GM19193 (cell line): ENCODE measurements around the gene FOXA3.

Experiments
- POLR2A ChIP-seq: IDR thresholded peaks from 4 replicates; pipeline ENCODE4 v1.6.1; 2011; ENCODE audit not compliant: insufficient read depth, insufficient read length; ENCODE audit errors: extremely low read depth

Gene FOXA3

GRCh38 chr19:45862271-45862563, 1.9 kb upstream of the FOXA3 start:
- no peak for TF ChIP-seq POLR2A

- peak; percentile 82 for TF ChIP-seq POLR2A
These were observed 1.4 kb upstream of the FOXA3 start, which contains the start of gene SYMPK for GRCh38 chr19:45862564-45863334. Gene SYMPK (minus strand): TSS chr19:45863147. CDS start chr19:45854495, 8,652 bp downstream.

GRCh38 chr19:45863335-45863839, 739 bp upstream of the FOXA3 start:
- no peak for TF ChIP-seq POLR2A

GRCh38 chr19:45864629-45865082, 530 bp downstream of the FOXA3 start:
- TF ChIP-seq POLR2A = no peak

GRCh38 chr19:45865269-45865948, 1.3 kb downstream of the FOXA3 start:
- TF ChIP-seq POLR2A = no peak

GRCh38 chr19:45866400-45867176, 2.5 kb downstream of the FOXA3 start:
- TF ChIP-seq POLR2A = no peak

GRCh38 chr19:45870798-45871197, 6.7 kb downstream of the FOXA3 start:
- TF ChIP-seq POLR2A = no peak

GRCh38 chr19:45872095-45872919, 8.2 kb downstream of the FOXA3 start:
- no peak for TF ChIP-seq POLR2A

- TF ChIP-seq POLR2A = no peak
These were observed 9.2 kb downstream of the FOXA3 start for GRCh38 chr19:45873219-45873772.

GRCh38 chr19:45874620-45874966, 10.5 kb downstream of the FOXA3 start:
- TF ChIP-seq POLR2A = no peak

GRCh38 chr19:45876161-45876410, 12.0 kb downstream of the FOXA3 start:
- TF ChIP-seq POLR2A = no peak

- TF ChIP-seq POLR2A = no peak
These were observed 12.5 kb downstream of the FOXA3 start for GRCh38 chr19:45876411-45877197.

- no peak for TF ChIP-seq POLR2A
These were observed 14.1 kb downstream of the FOXA3 start for GRCh38 chr19:45878043-45878794.
